ENCODE results near the gene ZSCAN5A. TPM values are rescaled to one million over a fixed set of nuclear protein-coding genes. Genes with fewer than 3 reads are reported as not detected.
A peak's percentile ranks its signal among the peaks of the same experiment; 100 is the strongest.

Gene ZSCAN5A
- total RNA-seq, 6 donors from 2014 or later, result 6.2 to 18.6 (median 11.3) TPM

DNA sequence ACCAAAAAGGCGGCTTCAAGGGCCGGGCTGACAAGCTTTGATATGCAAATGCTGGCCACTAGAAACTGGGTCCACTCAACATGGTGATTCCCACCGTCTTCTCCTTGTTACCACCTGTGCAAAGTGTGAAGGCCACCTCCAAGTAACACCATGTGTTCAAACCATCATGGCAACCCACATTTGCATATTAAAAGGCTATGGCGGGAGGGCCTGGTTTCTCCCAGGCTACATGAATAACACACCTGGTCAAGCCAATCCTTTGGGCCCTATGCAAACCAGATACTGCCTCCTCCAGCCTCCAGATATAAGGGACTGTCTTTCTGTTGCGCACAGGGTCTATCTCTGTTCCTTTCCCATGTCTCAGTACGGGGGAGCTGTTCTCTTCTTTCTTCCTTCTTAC, 36.6 kb upstream of the ZSCAN5A start:
- 79 to 84% methylated on average over 6 of the region's 6 CpGs for WGBS, 2 donors
- Histone ChIP-seq H3K27ac (no peak overlapping the region), H3K4me1 (no peaks in the 10 kb centered on the region), H3K27me3 (no peaks in the 10 kb centered on the region), H3K9me3 (no peaks in the 10 kb centered on the region), H3K36me3 (no peaks in the 10 kb centered on the region), H3K4me3 (no peak overlapping the region)
- DNase-seq (no peak), ATAC-seq (ENCODE audit: low FRiP score in 2 of 2) (no peak)
- TF ChIP-seq POLR2A (IDR thresholded peaks at IDR 0.05) (no peak), EP300 (IDR thresholded peaks at IDR 0.05) (no peak), POLR2AphosphoS5 (IDR thresholded peaks at IDR 0.05) (no peak)
- TF ChIP-seq, protein P1, sequence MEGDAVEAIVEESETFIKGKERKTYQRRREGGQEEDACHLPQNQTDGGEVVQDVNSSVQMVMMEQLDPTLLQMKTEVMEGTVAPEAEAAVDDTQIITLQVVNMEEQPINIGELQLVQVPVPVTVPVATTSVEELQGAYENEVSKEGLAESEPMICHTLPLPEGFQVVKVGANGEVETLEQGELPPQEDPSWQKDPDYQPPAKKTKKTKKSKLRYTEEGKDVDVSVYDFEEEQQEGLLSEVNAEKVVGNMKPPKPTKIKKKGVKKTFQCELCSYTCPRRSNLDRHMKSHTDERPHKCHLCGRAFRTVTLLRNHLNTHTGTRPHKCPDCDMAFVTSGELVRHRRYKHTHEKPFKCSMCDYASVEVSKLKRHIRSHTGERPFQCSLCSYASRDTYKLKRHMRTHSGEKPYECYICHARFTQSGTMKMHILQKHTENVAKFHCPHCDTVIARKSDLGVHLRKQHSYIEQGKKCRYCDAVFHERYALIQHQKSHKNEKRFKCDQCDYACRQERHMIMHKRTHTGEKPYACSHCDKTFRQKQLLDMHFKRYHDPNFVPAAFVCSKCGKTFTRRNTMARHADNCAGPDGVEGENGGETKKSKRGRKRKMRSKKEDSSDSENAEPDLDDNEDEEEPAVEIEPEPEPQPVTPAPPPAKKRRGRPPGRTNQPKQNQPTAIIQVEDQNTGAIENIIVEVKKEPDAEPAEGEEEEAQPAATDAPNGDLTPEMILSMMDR (IDR thresholded peaks at IDR 0.05), result no peak

DNA sequence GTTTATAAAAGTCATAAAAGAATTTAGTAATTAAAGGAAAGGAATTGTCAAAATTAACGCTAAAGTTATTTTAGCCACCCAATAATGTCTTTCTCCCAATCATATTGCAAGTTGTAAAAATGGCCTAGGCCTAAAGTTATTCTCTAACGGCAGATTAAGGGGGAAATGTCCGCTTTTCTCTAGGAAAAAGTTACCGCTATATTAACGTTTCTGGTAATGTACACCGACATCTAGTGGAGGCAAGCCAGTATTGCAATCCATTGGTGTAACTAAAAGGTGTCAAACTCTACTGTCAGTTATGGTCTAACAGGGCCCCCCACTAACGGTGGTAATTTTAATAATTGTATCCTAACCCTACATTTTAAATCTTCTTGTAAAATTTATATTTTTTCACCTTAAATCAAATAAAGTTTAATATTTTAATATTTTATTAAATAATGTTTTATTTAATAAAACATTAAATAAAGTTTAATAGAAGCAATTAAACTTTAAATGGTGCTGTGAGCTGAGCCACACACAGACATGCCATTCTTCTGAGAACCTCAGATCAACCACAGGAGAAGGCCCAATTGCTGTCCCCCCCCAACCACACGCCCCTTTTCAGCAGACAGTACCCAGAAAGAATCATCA, 35.9 kb upstream of the ZSCAN5A start:
- H3K27ac ChIP-seq, result no peak overlapping the region
- 18 to 22% methylated on average over 8 of the region's 8 CpGs for WGBS, 2 donors
- no peak overlapping the region for H3K4me3 ChIP-seq
- ATAC-seq (ENCODE audit: low FRiP score in 2 of 2), result peak in 1 of 2 donors; percentile 61
- no peaks in the 10 kb centered on the region for H3K27me3 ChIP-seq
- H3K36me3 ChIP-seq, result no peaks in the 10 kb centered on the region
- peak in 1 of 2 donors; percentile 25 for DNase-seq
- no peaks in the 10 kb centered on the region for H3K9me3 ChIP-seq
- no peaks in the 10 kb centered on the region for H3K4me1 ChIP-seq
- TF ChIP-seq, protein P1 (IDR thresholded peaks at IDR 0.05), result peak; percentile 68 to 85 (median 73)
- TF ChIP-seq POLR2AphosphoS5 (IDR thresholded peaks at IDR 0.05), result no peak
- no peak for TF ChIP-seq EP300 (IDR thresholded peaks at IDR 0.05)

DNA sequence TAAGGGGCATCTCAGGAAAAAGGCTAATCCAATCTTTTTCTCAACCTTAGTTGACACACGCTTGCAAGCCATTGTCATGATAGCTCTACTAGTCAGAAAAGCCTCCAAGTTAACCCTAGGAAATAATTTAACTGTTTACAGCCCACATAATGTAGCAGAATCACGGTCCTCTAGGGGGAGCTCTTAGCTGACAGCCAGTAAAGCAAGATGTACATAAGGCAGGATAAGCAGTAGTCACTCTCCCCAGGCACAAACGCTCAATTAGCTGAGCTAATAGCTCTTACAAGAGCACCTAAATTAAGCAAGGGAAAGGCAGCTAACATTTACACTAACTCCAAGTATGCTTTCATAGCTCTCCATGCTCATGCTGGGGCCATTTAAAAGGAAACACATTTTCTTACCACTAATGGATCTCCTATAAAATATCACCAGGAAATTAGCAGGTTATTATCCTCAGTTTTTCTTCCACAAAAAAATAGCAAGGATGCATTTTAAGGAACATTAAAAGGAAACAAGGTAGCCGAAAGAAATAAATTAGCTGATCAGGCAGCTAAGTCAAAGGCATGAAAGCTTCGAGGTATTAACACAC, 33.7 kb upstream of the ZSCAN5A start:
- H3K36me3 ChIP-seq, result no peaks in the 10 kb centered on the region
- H3K27me3 ChIP-seq, result no peaks in the 10 kb centered on the region
- no peak overlapping the region for H3K4me3 ChIP-seq
- no peaks in the 10 kb centered on the region for H3K4me1 ChIP-seq
- ATAC-seq (ENCODE audit: low FRiP score in 2 of 2), result no peak
- no peak for DNase-seq
- TF ChIP-seq EP300 (IDR thresholded peaks at IDR 0.05), result no peak
- no peak for TF ChIP-seq POLR2A (IDR thresholded peaks at IDR 0.05)
- TF ChIP-seq, protein P1 (IDR thresholded peaks at IDR 0.05), result no peak
- no peak for TF ChIP-seq POLR2AphosphoS5 (IDR thresholded peaks at IDR 0.05)
- H3K27ac ChIP-seq, result no peak overlapping the region
- no peaks in the 10 kb centered on the region for H3K9me3 ChIP-seq
- WGBS, 2 donors, result 65 to 70% methylated on average over 5 of the region's 5 CpGs

DNA sequence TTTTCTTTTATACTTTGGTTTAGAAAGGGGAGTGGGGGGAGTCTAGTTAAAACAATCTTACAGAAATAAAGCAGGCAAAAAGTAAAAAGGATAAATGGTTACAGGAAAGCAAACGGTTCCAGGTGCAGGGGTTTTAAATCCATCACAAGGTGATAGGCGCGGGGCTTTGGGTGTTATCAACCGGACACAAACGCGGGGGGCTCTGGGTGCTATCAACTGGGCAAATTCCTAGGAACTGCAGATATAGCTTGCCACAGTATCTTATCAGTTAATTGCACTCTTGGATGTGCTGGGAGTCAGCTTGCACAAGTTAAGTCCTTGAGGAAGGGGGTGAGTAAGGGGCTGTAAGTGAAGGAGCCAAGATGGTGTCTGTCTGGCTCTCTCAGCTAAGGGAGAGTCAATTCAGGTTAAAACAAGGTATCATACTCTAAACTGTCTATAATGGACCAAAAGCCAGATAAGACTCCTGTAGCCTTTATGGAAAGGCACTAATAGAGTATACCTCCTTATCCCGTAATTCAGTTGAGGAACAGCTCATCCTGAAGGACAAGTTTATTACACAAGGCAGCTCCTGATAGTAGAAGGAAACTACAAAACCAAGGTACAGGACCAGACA, 32.6 kb upstream of the ZSCAN5A start:
- Histone ChIP-seq H3K27ac (no peak overlapping the region), H3K4me3 (no peak overlapping the region), H3K4me1 (no peaks in the 10 kb centered on the region), H3K9me3 (no peaks in the 10 kb centered on the region), H3K27me3 (no peaks in the 10 kb centered on the region), H3K36me3 (no peaks in the 10 kb centered on the region)
- WGBS, 2 donors, result 76 to 81% methylated on average over 7 of the region's 7 CpGs
- ATAC-seq (ENCODE audit: low FRiP score in 2 of 2) (no peak), DNase-seq (no peak)
- no peak for TF ChIP-seq POLR2A (IDR thresholded peaks at IDR 0.05)
- TF ChIP-seq POLR2AphosphoS5 (IDR thresholded peaks at IDR 0.05), result no peak
- TF ChIP-seq, protein P1 (IDR thresholded peaks at IDR 0.05), result no peak
- TF ChIP-seq EP300 (IDR thresholded peaks at IDR 0.05), result no peak
